ENCODE results near the gene DHX30.

- TF ChIP-seq CTCF (IDR thresholded peaks at IDR 0.05) (no peak), EZH2phosphoT487 (IDR thresholded peaks at IDR 0.05) (no peak), EZH2 (IDR thresholded peaks at IDR 0.05) (no peak)
Measured at GRCh38 chr3:47892286-47893040, 89.5 kb downstream of the DHX30 start.

Data from neural progenitor cell (in vitro differentiated cells).